NT2/D1 (cell line): ENCODE measurements around the gene AP4M1.

Experiments used
- SUZ12 ChIP-seq: IDR thresholded peaks from 2 replicates; pipeline ENCODE4 v1.6.1; 2011; ENCODE audit not compliant: insufficient read length, insufficient read depth; ENCODE audit errors: extremely low read depth
- YY1 ChIP-seq: IDR thresholded peaks from 2 replicates; pipeline ENCODE4 v1.6.1; 2011; ENCODE audit not compliant: insufficient read length, insufficient read depth
- ZNF274 ChIP-seq: IDR thresholded peaks from 2 replicates; pipeline ENCODE4 v1.6.1; 2011; ENCODE audit warnings: mild to moderate bottlenecking, low read depth, low read length

DNA sequence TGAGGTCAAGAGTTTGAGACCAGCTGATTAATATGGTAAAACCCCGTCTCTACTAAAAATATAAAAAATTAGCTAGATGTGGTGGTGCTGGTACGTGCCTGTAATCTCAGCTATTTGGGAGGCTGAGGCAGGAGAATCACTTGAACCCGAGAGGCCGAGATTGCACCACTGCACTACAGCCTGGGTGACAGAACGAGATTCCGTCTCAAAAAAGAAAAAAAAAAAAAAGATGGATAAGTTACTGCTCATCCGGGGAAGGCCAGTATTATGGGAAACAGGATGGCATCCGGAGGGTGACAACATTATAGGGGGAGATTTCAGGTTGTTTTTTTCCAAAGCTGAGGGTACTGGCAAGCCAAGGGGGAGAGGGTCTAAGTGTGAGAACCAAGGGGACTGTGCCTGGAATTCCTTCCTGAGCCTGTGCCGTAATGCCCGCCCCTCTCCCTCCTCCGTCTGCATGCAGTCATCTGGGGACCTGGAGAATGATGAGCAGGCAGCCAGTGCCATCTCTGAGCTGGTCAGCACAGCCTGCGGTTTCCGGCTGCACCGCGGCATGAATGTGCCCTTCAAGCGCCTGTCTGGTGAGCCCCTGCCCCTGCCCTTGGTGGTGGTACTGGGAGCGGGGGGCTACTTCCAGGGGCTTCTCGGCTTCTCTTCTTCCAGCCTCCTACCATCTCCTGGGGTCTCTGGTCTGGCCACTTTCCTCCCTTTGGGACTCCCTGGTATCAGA, 51.7 kb downstream of the AP4M1 start:
- TF ChIP-seq ZNF274 (no peak), SUZ12 (no peak), YY1 (no peak)
